Measurements from ENCODE around the gene CHTF18. TPM values are rescaled to one million over a fixed set of nuclear protein-coding genes. Genes with fewer than 3 reads are reported as not detected.

Gene CHTF18
- total and polyA plus RNA-seq, 9 of the 15 experiments (the other 6 are each of a cell fraction or from before 2014, with no cell fraction given): 2.5 to 123 (median 17.0) TPM

GRCh38 chr16:740764-741505 lies 47.5 kb upstream of the CHTF18 start, which contains the start of gene CIAO3 (continued):
- no peak for TF ChIP-seq SMARCB1 (IDR thresholded peaks at IDR 0.05; ENCODE audit: insufficient read length, low read depth)
- no peak for TF ChIP-seq PHTF2 (CRISPR knock-in tag; IDR thresholded peaks at IDR 0.05)
- TF ChIP-seq MCM3 (IDR thresholded peaks at IDR 0.05): peak; percentile 82; the same call in 1 of the 2 replicates
- no peak for TF ChIP-seq DMBX1 (CRISPR knock-in tag; IDR thresholded peaks at IDR 0.05; ENCODE audit: borderline replicate concordance)
- TF ChIP-seq BRCA1 (IDR thresholded peaks at IDR 0.05): no peak
- no peak for TF ChIP-seq BRCA1 (CRISPR knock-in tag; IDR thresholded peaks at IDR 0.05)
- TF ChIP-seq HEY1 (CRISPR knock-in tag; IDR thresholded peaks at IDR 0.05; ENCODE audit: borderline replicate concordance): no peak
- TF ChIP-seq TBL1XR1 (IDR thresholded peaks at IDR 0.05; ENCODE audit: low read length in 2 of 2): no peak; a peak in 1 of 4 replicates
- TF ChIP-seq RCOR1 (IDR thresholded peaks at IDR 0.05; ENCODE audit: borderline replicate concordance in 1 of 2, low read depth in 2 of 2, low read length in 2 of 2): peak in 1 of 2 experiments; percentile 2; a peak in 2 of 4 replicates
- no peak for TF ChIP-seq BACH1 (tag; IDR thresholded peaks at IDR 0.05)
- TF ChIP-seq, protein P1, sequence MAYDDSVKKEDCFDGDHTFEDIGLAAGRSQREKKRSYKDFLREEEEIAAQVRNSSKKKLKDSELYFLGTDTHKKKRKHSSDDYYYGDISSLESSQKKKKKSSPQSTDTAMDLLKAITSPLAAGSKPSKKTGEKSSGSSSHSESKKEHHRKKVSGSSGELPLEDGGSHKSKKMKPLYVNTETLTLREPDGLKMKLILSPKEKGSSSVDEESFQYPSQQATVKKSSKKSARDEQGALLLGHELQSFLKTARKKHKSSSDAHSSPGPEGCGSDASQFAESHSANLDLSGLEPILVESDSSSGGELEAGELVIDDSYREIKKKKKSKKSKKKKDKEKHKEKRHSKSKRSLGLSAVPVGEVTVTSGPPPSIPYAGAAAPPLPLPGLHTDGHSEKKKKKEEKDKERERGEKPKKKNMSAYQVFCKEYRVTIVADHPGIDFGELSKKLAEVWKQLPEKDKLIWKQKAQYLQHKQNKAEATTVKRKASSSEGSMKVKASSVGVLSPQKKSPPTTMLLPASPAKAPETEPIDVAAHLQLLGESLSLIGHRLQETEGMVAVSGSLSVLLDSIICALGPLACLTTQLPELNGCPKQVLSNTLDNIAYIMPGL (CRISPR knock-in tag; IDR thresholded peaks at IDR 0.05): peak; percentile 84; the same call in 1 of the 2 replicates
- peak; percentile 99 for TF ChIP-seq CREM (IDR thresholded peaks at IDR 0.05; ENCODE audit: low read depth)
- TF ChIP-seq MEIS2 (IDR thresholded peaks at IDR 0.05; ENCODE audit: partially characterized antibody): peak; percentile 81
- TF ChIP-seq ZZZ3 (IDR thresholded peaks at IDR 0.05): no peak
- peak in 1 of 2 experiments; percentile 28; a peak in 2 of 4 replicates for TF ChIP-seq RAD21 (CRISPR knock-in tag; conservative IDR thresholded peaks at IDR 0.05 in 1 of 2, IDR thresholded peaks at IDR 0.05 in 1 of 2)
- no peak for TF ChIP-seq OTX1 (CRISPR knock-in tag; IDR thresholded peaks at IDR 0.05)
- TF ChIP-seq RNF2 (IDR thresholded peaks at IDR 0.05): no peak
- TF ChIP-seq USF1 (CRISPR knock-in tag; IDR thresholded peaks at IDR 0.05): peak; percentile 63
- TF ChIP-seq KAT7 (CRISPR knock-in tag; IDR thresholded peaks at IDR 0.05; ENCODE audit: borderline replicate concordance): no peak
